ENCODE results near the gene TM2D3. TPM values are rescaled to one million over a fixed set of nuclear protein-coding genes. Genes with fewer than 3 reads are reported as not detected.

The TM2D3 gene
- total RNA-seq, 1 experiment from 2014 or later: 18.4 TPM

- no peak overlapping the region for H3K4me3 ChIP-seq (ENCODE audit: low read length)
- DNase-seq (no peak), ATAC-seq (no peak)
- H3K9me3 ChIP-seq (ENCODE audit: low read length): no peaks in the 10 kb centered on the region
- intact Hi-C loops (cut with micrococcal nuclease): no loop called here
- ChIA-PET POLR2A (ENCODE audit: unreplicated experiment) (no interaction called here), CTCF (no interaction called here)
- BruUV-seq (replicated peaks): no TSS peak
- H4K20me1 ChIP-seq (ENCODE audit: low read length): no peaks in the 10 kb centered on the region
- no peaks in the 10 kb centered on the region for H3K36me3 ChIP-seq (ENCODE audit: low read depth, low read length)
- no peaks in the 10 kb centered on the region for H3K27me3 ChIP-seq (ENCODE audit: low read length)
- no peak overlapping the region for H3K9ac ChIP-seq (ENCODE audit: low read length)
- no peaks in the 10 kb centered on the region for H3K79me2 ChIP-seq (ENCODE audit: low read length)
- no peaks in the 10 kb centered on the region for H3K4me1 ChIP-seq (ENCODE audit: insufficient read depth, low read length)
- H3K27ac ChIP-seq (ENCODE audit: low read length): no peak overlapping the region
- H2AFZ ChIP-seq (ENCODE audit: low read length): no peak overlapping the region
- no peak overlapping the region for H3K4me2 ChIP-seq (ENCODE audit: low read length)
- no peaks in the 10 kb centered on the region for H3K9me2 ChIP-seq (replicated peaks; ENCODE audit: low read length)
- no peaks in the 10 kb centered on the region for H3F3A ChIP-seq (ENCODE audit: low read length, unreplicated experiment)
- no peak for TF ChIP-seq EZH2 (IDR thresholded peaks at IDR 0.05; ENCODE audit: low read length, unreplicated experiment)
- no peak for TF ChIP-seq EZH2phosphoT487 (IDR thresholded peaks at IDR 0.05; ENCODE audit: borderline replicate concordance, low read length)
- TF ChIP-seq, protein P1, sequence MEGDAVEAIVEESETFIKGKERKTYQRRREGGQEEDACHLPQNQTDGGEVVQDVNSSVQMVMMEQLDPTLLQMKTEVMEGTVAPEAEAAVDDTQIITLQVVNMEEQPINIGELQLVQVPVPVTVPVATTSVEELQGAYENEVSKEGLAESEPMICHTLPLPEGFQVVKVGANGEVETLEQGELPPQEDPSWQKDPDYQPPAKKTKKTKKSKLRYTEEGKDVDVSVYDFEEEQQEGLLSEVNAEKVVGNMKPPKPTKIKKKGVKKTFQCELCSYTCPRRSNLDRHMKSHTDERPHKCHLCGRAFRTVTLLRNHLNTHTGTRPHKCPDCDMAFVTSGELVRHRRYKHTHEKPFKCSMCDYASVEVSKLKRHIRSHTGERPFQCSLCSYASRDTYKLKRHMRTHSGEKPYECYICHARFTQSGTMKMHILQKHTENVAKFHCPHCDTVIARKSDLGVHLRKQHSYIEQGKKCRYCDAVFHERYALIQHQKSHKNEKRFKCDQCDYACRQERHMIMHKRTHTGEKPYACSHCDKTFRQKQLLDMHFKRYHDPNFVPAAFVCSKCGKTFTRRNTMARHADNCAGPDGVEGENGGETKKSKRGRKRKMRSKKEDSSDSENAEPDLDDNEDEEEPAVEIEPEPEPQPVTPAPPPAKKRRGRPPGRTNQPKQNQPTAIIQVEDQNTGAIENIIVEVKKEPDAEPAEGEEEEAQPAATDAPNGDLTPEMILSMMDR (conservative IDR thresholded peaks at IDR 0.05; ENCODE audit: low read depth, low read length): no peak
These were observed 40.8 kb upstream of the TM2D3 start for GRCh38 chr15:101692801-101693598.

GRCh38 chr15:101689901-101690300, 37.7 kb upstream of the TM2D3 start:
- Histone ChIP-seq H3F3A (ENCODE audit: low read length, unreplicated experiment) (no peaks in the 10 kb centered on the region), H3K27ac (ENCODE audit: low read length) (no peak overlapping the region), H3K9me3 (ENCODE audit: low read length) (no peaks in the 10 kb centered on the region), H3K9ac (ENCODE audit: low read length) (no peak overlapping the region), H3K4me2 (ENCODE audit: low read length) (no peak overlapping the region), H3K27me3 (ENCODE audit: low read length) (no peaks in the 10 kb centered on the region), H4K20me1 (ENCODE audit: low read length) (no peaks in the 10 kb centered on the region), H3K79me2 (ENCODE audit: low read length) (no peaks in the 10 kb centered on the region), H3K9me2 (replicated peaks; ENCODE audit: low read length) (no peaks in the 10 kb centered on the region), H3K4me3 (ENCODE audit: low read length) (no peak overlapping the region), H2AFZ (ENCODE audit: low read length) (no peak overlapping the region), H3K4me1 (ENCODE audit: insufficient read depth, low read length) (no peaks in the 10 kb centered on the region), H3K36me3 (ENCODE audit: low read depth, low read length) (no peaks in the 10 kb centered on the region)
- no peak for DNase-seq
- ChIA-PET CTCF (no interaction called here), POLR2A (ENCODE audit: unreplicated experiment) (no interaction called here)
- ATAC-seq: no peak
- intact Hi-C loops (cut with micrococcal nuclease): no loop called here
- no TSS peak for BruUV-seq (replicated peaks)
- TF ChIP-seq, protein P1 (conservative IDR thresholded peaks at IDR 0.05; ENCODE audit: low read depth, low read length): no peak
- no peak for TF ChIP-seq EZH2 (IDR thresholded peaks at IDR 0.05; ENCODE audit: low read length, unreplicated experiment)
- no peak for TF ChIP-seq EZH2phosphoT487 (IDR thresholded peaks at IDR 0.05; ENCODE audit: borderline replicate concordance, low read length)

GRCh38 chr15:101686718-101687117, 34.5 kb upstream of the TM2D3 start:
- ChIA-PET CTCF (no interaction called here), POLR2A (ENCODE audit: unreplicated experiment) (no interaction called here)

More at GRCh38 chr15:101686718-101687117, 34.5 kb upstream of the TM2D3 start:
- Histone ChIP-seq H4K20me1 (ENCODE audit: low read length) (no peaks in the 10 kb centered on the region), H3K4me3 (ENCODE audit: low read length) (no peak overlapping the region), H3K9ac (ENCODE audit: low read length) (no peak overlapping the region), H3K4me2 (ENCODE audit: low read length) (no peak overlapping the region), H3K9me3 (ENCODE audit: low read length) (no peaks in the 10 kb centered on the region), H3K27ac (ENCODE audit: low read length) (no peak overlapping the region), H3K4me1 (ENCODE audit: insufficient read depth, low read length) (peaks cover 11% of the 10 kb centered on the region), H2AFZ (ENCODE audit: low read length) (no peak overlapping the region), H3K36me3 (ENCODE audit: low read depth, low read length) (no peaks in the 10 kb centered on the region), H3K9me2 (replicated peaks; ENCODE audit: low read length) (no peaks in the 10 kb centered on the region), H3K79me2 (ENCODE audit: low read length) (no peaks in the 10 kb centered on the region), H3F3A (ENCODE audit: low read length, unreplicated experiment) (no peaks in the 10 kb centered on the region), H3K27me3 (ENCODE audit: low read length) (no peaks in the 10 kb centered on the region)
- no peak for ATAC-seq
- intact Hi-C loops (cut with micrococcal nuclease): no loop called here
- BruUV-seq (replicated peaks): no TSS peak
- no peak for DNase-seq
- TF ChIP-seq EZH2 (IDR thresholded peaks at IDR 0.05; ENCODE audit: low read length, unreplicated experiment) (no peak), EZH2phosphoT487 (IDR thresholded peaks at IDR 0.05; ENCODE audit: borderline replicate concordance, low read length) (no peak)
- TF ChIP-seq, protein P1 (conservative IDR thresholded peaks at IDR 0.05; ENCODE audit: low read depth, low read length): no peak
